Calu3 (cell line): ENCODE measurements around the gene ATAD3B. TPM values are rescaled to one million over a fixed set of nuclear protein-coding genes. Genes with fewer than 3 reads are reported as not detected.

ENCODE experiments used
- BruUV-seq: library from RNA; stranded (reverse); fragments of 400-500 nt; replicated peaks from 2 replicates; lab custom pipeline; 2021; lab: Mats Ljungman, UMichigan
- CTCF ChIA-PET: fragments of 300-600 bp; sonication (Branson Sonifier 250); formaldehyde crosslinking; loops from one replicate; lab custom pipeline; 2022; ENCODE audit warnings: antibody characterized with exemption; lab: Charles Lee
- DNase-seq: peaks from one replicate; pipeline ENCODE4 v3.0.0; 2022
- H3K27ac Mint-ChIP-seq: one replicate; pipeline ENCODE4 v1.8.0; 2022; ENCODE audit warnings: mixed read lengths; ENCODE audit not compliant: unreplicated experiment
- H3K27me3 Mint-ChIP-seq: one replicate; pipeline ENCODE4 v1.8.0; 2022; ENCODE audit warnings: mixed read lengths; ENCODE audit not compliant: unreplicated experiment
- H3K36me3 Mint-ChIP-seq: one replicate; pipeline ENCODE4 v1.8.0; 2022; ENCODE audit warnings: mild to moderate bottlenecking, moderate library complexity, mixed read lengths; ENCODE audit not compliant: insufficient read depth, unreplicated experiment
- H3K4me1 Mint-ChIP-seq: one replicate; pipeline ENCODE4 v1.8.0; 2022; ENCODE audit warnings: mild to moderate bottlenecking, low read depth, mixed read lengths; ENCODE audit not compliant: unreplicated experiment
- H3K4me3 Mint-ChIP-seq: one replicate; pipeline ENCODE4 v1.8.0; 2022; ENCODE audit warnings: mild to moderate bottlenecking, low read depth, moderate library complexity, mixed read lengths; ENCODE audit not compliant: unreplicated experiment
- H3K9me3 Mint-ChIP-seq: one replicate; pipeline ENCODE4 v1.8.0; 2022; ENCODE audit warnings: low read depth, mixed read lengths; ENCODE audit not compliant: unreplicated experiment
- CTCF ChIP-seq: fragments of 200-600 bp; IDR thresholded peaks from one replicate; pipeline ENCODE4 v1.8.0; 2022; ENCODE audit warnings: antibody characterized with exemption; ENCODE audit not compliant: unreplicated experiment
- intact Hi-C: fragments of 100-400 bp; cut with micrococcal nuclease; formaldehyde crosslinking; loops from one replicate; pipeline ENCODE4 v1.10.0; 2022; ENCODE audit not compliant: unreplicated experiment
- total RNA-seq: library from RNA; stranded (reverse); gene quantifications from 2 replicates; pipeline ENCODE4 v1.2.3, GENCODE V29; 2022

Gene ATAD3B
- total RNA-seq, 1 experiment from 2014 or later = 46.3 TPM

GRCh38 chr1:1535201-1536018 lies 63.8 kb downstream of the ATAD3B start:
- no peaks in the 10 kb centered on the region for H3K27me3 Mint-ChIP-seq
- no peak overlapping the region for H3K4me3 Mint-ChIP-seq
- TF ChIP-seq CTCF = no peak
- no peaks in the 10 kb centered on the region for H3K4me1 Mint-ChIP-seq
- H3K27ac Mint-ChIP-seq = no peak overlapping the region
- no TSS peak for BruUV-seq
- H3K9me3 Mint-ChIP-seq = peaks cover 3% of the 10 kb centered on the region
- intact Hi-C loops = no loop called here
- CTCF ChIA-PET = no interaction called here
- DNase-seq = no peak
- peaks cover 34% of the 10 kb centered on the region for H3K36me3 Mint-ChIP-seq

DNA sequence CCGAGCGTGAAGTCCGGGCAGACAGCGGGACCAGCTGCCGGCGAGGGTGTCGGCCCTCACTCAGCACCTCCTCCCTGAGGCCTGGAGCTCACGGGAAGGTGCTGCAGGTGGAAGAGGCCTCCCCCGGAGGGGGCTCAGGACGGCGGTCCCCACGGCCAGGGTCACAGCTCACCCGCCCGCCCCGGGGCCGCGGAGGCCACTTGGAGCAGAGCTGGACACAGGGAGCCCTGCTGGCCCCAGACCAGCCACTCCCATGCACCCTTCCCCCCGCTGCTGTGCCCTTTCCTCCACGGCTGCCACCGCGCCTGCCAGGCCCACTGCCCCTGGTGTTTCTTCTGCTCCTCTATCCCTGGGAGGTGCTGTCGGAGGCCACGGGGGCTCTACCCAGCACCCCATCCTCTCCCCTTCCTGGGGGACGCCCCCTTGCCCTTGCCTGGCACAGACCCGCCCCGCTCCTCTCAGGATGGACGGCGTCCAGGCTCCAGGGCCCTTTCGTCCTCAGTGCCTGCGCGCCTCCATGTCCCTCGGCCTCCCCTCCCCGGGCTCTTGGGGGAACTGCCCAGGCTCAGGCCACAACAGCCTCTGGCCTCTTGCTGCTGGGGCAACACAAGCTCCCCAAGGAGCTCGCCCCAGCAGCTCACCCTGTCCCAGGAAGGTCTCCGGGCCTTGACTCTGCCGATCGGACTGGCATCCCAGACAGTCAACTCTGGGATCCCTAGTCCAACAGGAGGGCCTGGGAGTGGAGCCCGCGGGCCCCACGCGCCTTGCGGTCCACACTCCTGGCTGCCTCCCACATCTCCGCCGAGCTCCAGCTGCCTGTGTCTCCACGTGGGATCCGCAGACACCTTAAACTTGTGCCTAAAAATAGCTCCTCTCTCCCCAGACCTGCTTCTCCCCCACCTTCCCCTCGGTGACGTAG lies 64.7 kb downstream of the ATAD3B start:
- CTCF ChIA-PET = no interaction called here
- TF ChIP-seq CTCF = no peak
- Mint-ChIP-seq H3K4me1 (no peaks in the 10 kb centered on the region), H3K36me3 (peaks cover 31% of the 10 kb centered on the region), H3K27me3 (no peaks in the 10 kb centered on the region), H3K4me3 (no peak overlapping the region), H3K27ac (no peak overlapping the region), H3K9me3 (peaks cover 3% of the 10 kb centered on the region)
- intact Hi-C loops = no loop called here
- BruUV-seq = no TSS peak
- no peak for DNase-seq

- peaks cover 35% of the 10 kb centered on the region for H3K36me3 Mint-ChIP-seq
- H3K4me3 Mint-ChIP-seq = no peak overlapping the region
- no peak for TF ChIP-seq CTCF
- H3K9me3 Mint-ChIP-seq = peaks cover under 1% of the 10 kb centered on the region
- BruUV-seq = no TSS peak
- CTCF ChIA-PET = no interaction called here
- H3K27me3 Mint-ChIP-seq = no peaks in the 10 kb centered on the region
- intact Hi-C loops = no loop called here
- H3K4me1 Mint-ChIP-seq = no peaks in the 10 kb centered on the region
- no peak overlapping the region for H3K27ac Mint-ChIP-seq
- DNase-seq = no peak
These were observed 65.5 kb downstream of the ATAD3B start for GRCh38 chr1:1536938-1537546.

DNA sequence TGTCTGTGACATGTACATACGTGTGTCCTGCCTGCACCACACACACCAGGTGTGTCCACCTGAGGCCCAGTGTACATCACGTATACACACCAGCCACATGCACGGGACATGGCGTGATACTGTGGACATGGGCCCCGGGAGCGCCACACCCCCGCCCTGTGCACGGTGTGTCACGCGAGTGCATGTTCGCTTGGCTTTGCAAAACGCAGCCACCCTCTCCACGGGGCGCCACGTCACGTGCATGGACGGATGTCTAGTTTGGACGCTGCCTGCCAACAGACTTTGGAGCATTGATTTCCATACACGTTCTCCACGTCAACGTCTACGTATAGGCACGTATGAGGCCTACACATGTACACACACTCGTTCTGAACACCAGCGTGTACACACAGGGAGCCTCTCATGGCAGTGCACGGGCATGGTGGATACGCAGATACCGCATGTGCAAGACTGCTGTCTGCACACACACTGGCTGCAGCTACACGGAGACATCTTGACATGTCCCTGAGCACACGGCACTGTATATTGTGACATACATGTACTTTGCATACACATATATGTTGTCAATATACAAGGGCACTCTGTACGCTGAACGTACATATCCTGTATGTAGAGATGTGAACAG lies 66.2 kb downstream of the ATAD3B start:
- intact Hi-C loops = no loop called here
- no peak for DNase-seq
- H3K27ac Mint-ChIP-seq = no peak overlapping the region
- H3K4me1 Mint-ChIP-seq = no peaks in the 10 kb centered on the region
- no TSS peak for BruUV-seq
- no peaks in the 10 kb centered on the region for H3K27me3 Mint-ChIP-seq
- CTCF ChIA-PET = no interaction called here
- no peak overlapping the region for H3K4me3 Mint-ChIP-seq
- H3K9me3 Mint-ChIP-seq = no peaks in the 10 kb centered on the region
- TF ChIP-seq CTCF = no peak
- peaks cover 33% of the 10 kb centered on the region for H3K36me3 Mint-ChIP-seq
